Stimulated activated CD4-positive, alpha-beta T cell treated with anti-CD3 and anti-CD28 coated beads, Interleukin-1b, Interleukin-23, amount 100 ng/mL, for 24 hours (primary cell): Measurements from ENCODE around the gene BCL3.
"Not testable (repeated sequence)": the region's sequence is repeated elsewhere in the genome, so short reads cannot be mapped to it uniquely, and the experiment has no call there.

Source experiments
- DNase-seq, 4 experiments: peaks; one replicate each; pipeline ENCODE4 v3.0.0-alpha.2; 2020; ENCODE audit warnings: low read depth in 4 of 4, low spot score in 1 of 4

BCL3 gene

DNA sequence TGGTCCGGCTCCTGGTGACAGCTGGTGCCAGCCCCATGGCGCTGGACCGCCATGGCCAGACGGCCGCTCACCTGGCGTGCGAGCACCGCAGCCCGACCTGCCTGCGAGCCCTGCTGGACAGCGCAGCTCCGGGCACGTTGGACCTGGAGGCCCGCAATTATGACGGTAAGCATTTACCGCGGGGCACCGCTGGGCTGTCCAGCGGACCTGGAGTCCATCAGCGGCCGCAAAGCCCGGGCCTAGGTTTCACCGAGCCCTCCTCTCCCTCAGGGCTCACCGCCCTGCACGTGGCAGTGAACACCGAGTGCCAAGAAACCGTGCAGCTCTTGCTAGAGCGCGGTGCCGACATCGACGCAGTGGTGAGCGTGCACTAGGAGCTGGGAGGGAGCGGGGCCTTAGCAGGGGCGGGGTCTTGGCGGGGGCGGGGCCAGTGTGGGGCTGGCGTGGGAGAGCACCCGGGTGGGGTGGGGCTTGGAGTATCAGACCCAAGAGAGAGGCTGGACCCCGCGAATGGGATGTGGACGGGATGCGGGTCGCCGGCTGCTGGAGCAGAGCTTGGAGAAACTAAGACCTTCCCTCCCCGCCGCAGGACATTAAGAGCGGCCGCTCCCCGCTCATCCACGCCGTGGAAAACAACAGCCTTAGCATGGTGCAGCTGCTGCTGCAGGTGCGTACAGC is 8.7 kb downstream of the BCL3 start:
- no peak for DNase-seq

DNA sequence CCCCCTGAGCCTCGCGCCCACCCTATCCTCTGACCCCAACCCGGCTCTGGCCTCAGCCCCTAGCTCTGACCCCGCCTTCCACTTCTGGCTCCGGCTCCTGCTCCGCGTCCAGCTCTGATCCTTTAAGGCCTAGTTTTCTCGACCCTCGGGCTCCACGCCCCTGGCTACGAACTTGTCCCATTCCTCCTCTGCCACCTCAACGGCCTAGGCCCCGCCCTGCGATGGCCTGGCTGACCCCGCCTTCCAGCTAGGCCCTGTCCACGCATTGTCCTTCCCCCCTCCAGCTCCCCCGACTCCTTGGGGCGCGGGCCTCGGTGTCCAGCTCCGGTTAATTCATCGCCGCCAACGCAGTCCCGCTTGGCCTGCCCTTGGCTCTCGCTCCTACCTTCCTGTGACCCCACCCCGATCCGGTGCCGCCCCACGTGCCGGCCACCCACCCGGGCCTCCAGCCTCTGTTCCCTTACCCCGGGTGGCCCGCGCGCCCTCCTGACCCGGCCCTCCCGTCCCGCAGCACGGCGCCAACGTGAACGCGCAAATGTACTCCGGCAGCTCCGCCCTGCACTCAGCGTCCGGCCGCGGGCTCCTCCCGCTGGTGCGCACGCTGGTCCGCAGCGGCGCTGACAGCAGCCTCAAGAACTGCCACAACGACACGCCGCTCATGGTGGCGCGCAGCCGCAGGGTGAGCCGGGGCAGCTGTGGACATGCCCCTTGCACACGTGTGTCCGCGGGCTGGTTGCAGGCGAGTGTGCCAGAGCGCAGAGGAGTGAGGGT is 9.4 kb downstream of the BCL3 start:
- no peak for DNase-seq

GRCh38 chr19:44758596-44758995 is 10.1 kb downstream of the BCL3 start:
- DNase-seq, result no peak

- DNase-seq, result no peak
These were observed 10.7 kb downstream of the BCL3 start for GRCh38 chr19:44759083-44759804.

- DNase-seq, result no peak
These were observed 13.5 kb downstream of the BCL3 start for GRCh38 chr19:44762038-44762437.

DNA sequence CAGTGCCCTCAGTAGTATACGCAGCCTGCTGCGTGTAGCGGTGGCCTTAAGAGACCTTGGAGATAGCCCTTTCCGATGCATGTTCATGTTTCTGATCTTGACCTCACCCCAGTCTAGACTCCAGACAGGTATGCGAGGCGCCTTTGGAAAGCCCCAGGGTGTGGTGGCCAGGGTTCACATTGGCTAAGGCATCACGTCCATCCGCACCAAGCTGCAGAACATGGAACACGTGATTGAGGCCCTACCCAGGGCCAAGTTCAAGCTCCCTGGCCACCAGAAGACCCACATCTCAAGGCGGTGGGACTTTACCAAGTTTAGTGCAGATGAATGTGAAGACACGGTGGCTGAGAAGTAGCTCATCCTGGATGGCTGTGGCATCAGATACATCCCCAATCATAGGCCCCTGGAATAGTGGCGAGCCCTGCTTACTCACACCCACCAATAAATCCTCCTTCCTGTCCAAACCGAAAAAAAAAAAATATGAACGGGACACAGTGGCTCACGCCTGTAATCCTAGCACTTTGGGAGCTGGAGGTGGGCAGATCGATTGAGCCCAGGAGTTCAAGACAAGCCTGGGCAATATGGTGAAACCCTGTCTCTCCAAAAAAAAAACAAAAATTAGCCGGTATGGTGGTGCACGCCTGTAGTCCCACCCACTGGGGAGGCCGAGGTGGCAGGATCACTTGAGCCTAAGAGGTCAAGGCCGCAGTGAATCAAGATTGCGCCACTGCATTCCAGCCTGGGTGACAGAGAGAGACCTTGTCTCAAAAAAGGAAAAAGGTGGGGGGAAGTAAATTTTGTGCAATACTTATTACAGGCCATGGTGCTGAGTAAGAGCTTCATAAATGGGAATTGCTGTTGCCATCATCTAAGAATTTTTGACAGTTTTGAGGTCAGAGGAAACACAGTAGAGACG is 16.8 kb downstream of the BCL3 start:
- DNase-seq, result no peak

DNA sequence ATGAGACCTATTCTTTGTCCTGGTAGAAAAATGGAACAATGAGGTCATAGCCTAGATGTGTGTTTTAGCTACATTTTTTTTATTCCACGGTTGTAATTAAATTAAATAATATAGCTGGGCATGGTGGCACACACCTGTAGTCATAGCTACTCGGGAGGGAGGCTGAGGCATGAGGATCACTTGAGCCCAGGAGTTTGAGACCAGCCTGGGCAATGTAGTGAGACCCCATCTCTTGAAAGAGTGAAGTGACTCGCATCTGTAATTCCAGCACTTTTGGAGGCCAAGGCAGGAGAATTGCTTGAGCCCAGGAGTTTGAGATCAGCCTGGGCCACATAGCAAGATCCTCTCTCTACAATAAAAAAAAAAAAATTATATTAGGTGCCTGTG is 17.4 kb downstream of the BCL3 start:
- DNase-seq, result no peak

DNA sequence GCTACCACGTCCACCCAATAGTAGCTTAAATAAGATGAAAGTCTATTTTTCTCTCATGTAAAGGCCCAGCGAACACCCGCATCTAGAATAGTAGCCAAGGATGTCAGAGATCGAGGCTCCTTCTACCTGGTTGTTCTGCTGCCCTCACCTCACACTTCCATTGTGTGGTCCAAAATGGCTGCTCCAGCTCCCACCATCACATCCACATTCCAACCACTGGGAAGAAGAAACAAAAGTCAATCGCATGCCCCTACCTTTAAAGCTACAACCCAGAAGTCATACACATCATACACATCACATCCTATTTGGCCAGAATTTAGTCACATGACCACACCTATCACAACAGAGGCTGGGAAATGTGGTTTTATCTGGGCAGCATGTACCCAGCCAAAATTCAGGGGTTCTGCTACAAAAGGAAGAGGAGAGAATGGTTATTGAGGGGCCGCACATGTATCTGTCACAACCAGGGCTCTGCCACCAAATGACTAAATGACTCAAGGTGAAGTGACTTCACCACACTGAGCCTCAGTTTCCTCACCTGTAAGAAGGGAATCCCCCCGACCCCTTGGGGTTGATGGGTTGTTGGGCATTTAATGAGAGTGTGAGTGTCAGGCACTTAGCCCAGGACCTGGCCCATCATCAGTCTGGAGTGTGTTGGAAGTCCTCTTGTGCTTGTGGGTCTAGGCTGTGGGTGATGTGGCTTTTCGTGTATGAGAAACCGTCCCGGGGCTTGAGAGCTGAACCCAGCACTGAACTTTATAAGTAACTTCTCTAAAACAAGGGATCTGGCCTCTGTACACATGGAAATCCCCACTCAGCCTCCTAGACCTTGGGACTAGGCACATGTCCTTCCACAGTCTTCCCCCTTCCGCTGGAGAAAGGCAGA is 19.0 kb downstream of the BCL3 start:
- no peak for DNase-seq

DNA sequence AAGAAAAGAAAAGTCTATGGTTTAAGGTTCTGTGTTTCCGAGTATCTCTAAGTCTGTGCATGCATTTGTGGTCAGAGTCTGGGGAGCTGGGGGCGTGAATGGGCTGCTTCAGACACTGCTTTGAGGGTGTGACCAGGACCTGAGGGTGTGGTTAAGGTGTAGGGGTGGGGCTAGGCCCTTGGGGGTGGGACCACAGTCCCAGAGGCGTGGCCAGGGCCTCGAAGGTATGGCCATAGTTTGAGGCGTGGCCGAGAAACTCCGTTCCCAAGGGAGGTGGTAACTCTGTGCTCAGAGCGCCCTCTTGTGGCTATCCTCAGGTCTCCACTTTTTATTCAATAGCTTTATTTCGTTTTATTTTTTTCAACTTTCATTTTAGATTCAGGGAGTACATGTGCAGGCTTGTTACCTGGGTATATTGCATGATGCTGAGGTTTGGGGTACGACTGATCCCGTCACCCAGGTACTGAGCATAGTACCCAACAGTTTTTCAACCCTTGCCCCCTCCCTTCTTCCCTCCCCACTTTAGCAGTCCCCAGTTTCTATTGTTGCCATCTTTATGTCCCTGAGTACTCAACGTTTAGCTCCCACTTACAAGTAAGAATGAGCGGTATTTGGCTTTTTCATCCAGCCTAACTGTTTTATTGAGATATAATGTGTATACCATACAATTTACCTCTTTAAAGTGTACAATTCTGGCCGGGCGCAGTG is 22.2 kb downstream of the BCL3 start:
- peak; percentile 94 to 97 (median 96) for DNase-seq

DNA sequence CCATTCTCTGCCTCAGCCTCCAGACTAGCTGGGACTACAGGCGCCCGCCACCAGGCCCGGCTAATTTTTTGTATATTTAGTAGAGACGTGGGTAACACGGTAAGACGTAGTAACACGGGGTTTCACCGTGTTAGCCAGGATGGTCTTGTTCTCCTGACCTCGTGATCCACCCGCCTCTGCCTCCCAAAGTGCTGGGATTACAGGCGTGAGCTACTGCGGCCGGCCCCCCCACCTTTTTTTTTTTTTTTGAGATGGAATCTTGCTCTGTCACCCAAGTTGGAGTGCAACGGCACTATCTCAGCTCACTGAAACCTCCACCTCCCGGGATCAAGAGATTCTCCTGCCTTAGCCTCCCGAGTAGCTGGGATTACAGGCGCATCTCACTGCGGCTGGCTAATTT is 23.6 kb downstream of the BCL3 start:
- not testable (repeated sequence) for DNase-seq

DNA sequence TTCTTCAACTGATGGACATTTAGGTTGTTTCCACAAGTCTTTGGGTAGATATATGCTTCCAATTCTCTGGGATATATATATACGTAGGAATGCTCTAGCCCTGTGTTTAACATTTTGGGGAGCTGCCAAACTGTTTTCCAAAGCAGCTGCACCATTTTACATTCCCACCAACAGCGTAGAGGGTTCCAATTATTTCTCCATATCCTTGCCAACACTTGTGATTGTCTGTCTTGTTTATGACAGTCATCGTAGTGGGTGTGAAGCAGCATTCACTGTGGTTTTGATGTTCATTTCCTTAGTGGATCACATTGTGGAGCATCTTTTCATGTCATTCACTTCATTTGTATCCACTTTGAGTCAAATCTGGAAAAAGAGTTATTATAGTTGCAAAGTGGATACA is 24.5 kb downstream of the BCL3 start:
- DNase-seq, result no peak

DNA sequence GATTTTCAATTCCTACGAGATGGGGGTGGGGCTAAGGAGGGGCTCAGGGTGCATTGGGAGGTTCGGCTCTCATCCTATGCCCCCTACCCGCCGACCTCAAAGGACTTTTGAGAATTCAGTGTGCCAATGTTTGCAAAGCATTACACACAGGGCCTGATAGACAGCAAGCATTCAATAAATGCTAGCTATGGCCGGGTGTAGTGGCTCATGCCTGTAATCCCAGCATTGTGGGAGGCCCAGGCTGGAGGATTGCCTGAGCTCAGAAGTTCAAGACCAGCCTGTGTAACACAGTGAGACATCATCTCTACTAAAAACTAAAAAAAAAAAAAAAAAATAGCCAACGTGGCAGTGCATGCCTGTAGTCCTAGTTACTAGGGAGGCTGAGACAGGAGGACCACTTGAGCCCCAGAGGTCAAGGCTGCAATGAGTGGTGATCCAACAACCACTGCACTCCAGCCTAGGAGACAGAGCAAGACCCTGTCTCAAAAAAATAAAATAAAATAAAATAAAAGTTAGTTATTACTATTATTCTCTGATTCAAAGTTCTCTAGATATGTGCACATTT is 27.2 kb downstream of the BCL3 start:
- no peak for DNase-seq

DNA sequence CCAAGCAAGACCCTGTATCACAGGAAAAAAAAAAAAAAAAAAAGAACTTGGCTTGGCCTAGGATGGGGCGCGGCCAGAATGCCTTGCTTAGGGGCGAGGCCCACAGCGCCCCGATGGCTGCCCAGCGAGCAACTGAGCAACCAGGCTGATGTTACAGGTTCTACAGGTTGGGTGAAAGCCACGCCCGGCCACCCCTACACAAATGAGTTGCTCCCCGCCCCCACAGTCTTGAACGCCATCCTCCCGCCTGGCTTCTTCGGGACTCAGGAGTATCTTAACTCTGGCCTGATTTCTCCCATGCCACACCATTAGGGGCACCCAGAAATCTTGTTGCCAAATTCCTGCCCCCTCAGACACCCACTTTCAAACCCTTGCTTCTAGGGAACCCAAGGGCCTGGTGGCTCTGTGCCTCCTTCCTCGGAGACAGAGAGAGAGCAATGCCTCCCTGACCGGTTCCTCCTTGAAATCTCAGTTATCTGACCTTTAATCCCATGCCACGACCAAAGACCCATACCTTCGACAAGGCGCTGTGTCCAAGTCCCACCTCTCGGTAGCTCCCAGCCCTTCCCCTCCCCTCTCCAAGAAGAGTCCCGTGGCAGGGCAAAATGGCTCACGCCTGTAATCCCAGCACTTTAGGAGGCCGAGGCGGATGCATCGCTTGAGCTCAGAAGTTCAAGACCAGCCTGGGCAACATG is 28.0 kb downstream of the BCL3 start:
- DNase-seq, result no peak

DNA sequence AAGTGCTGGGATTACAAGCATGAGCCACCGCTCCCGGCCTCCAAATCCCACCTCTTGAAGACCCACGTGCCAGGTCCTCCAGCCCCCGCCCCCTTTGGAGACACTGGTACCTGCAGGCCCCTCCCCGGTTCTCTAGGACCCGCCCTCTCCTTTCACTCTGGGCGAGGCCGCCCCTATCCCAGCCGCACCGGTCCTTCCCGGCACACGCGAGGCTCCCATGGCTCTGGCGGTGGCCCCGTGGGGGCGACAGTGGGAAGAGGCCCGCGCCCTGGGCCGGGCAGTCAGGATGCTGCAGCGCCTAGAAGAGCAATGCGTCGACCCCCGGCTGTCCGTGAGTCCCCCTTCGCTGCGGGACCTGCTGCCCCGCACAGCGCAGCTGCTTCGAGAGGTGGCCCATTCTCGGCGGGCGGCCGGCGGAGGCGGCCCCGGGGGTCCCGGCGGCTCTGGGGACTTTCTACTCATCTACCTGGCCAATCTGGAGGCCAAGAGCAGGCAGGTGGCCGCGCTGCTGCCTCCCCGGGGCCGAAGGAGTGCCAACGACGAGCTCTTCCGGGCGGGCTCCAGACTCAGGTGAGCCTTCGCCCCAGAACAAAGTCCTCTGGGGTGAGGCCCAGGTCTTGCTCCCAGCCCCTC is 29.3 kb downstream of the BCL3 start, which contains the start of gene CBLC:
CBLC (plus strand) TSS at position 176 of the 633 bp plus-strand sequence; CDS start at position 218, 42 bp downstream.
- no peak for DNase-seq

DNA sequence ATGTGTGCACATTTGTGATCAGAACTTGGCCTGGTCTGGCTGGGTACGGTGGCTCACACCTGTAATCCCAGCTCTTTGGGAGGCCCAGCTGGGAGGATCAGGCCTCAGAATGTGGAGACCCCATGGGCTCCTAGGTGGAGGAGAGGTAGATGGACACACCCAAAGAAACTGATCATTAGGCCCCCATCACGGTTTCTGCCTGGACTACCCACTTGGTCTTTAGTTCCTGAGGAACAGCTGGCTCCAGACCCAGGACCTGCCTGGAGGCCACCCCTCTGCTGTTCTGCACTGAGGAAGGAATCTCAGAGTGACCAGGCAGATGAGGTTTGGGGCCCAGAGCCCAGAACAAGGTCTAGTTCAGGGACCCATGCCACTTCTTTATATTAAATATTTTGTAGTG is 30.6 kb downstream of the BCL3 start:
- no peak for DNase-seq

- DNase-seq, result not testable (repeated sequence)
These were observed 33.2 kb downstream of the BCL3 start for GRCh38 chr19:44781694-44782093.

DNA sequence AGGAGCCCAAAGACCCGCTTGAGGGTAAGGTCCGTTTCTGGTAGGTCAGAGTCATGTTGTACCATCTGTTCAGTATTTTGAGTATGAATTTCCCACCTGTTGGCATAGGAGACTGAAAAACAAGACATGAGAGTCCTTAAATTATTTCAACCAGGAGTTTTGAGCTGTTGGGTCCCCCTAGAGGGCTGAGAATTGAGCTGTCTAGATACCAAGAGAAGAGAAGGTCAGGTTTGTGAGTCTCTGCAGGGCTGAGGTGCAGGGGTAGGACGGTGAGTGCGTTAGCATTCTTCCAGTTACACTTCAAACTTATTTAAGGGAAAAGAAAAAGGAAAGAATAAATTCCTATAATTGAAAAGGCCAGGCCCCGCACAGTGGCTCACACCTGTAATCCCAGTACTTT is 34.2 kb downstream of the BCL3 start:
- DNase-seq, result no peak

GRCh38 chr19:44783545-44783944 is 35.0 kb downstream of the BCL3 start:
- DNase-seq, result no peak
